Measurements from ENCODE around the gene CFAP221. TPM values are rescaled to one million over a fixed set of nuclear protein-coding genes. Genes with fewer than 3 reads are reported as not detected.

CFAP221 gene
- total RNA-seq, 2 experiments from 2014 or later, result not detected

GRCh38 chr2:119696494-119697030 lies 152.3 kb downstream of the CFAP221 start:
- no TSS peak for BruUV-seq (replicated peaks)
- H3K4me2 ChIP-seq (ENCODE audit: low read length), result peak overlapping the region; percentile 76
- CTCF ChIA-PET (ENCODE audit: unreplicated experiment), result interaction anchor here (1.3 kb wide), 1 partner anchor 480 kb away, joined by 3 read pairs; no protein-coding TSS in a partner anchor
- TF ChIP-seq EZH2phosphoT487 (IDR thresholded peaks at IDR 0.05; ENCODE audit: borderline replicate concordance, low read depth, low read length), result no peak
- TF ChIP-seq, protein P1, sequence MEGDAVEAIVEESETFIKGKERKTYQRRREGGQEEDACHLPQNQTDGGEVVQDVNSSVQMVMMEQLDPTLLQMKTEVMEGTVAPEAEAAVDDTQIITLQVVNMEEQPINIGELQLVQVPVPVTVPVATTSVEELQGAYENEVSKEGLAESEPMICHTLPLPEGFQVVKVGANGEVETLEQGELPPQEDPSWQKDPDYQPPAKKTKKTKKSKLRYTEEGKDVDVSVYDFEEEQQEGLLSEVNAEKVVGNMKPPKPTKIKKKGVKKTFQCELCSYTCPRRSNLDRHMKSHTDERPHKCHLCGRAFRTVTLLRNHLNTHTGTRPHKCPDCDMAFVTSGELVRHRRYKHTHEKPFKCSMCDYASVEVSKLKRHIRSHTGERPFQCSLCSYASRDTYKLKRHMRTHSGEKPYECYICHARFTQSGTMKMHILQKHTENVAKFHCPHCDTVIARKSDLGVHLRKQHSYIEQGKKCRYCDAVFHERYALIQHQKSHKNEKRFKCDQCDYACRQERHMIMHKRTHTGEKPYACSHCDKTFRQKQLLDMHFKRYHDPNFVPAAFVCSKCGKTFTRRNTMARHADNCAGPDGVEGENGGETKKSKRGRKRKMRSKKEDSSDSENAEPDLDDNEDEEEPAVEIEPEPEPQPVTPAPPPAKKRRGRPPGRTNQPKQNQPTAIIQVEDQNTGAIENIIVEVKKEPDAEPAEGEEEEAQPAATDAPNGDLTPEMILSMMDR (conservative IDR thresholded peaks at IDR 0.05; ENCODE audit: low read length), result no peak
- POLR2A ChIA-PET, result interaction anchor here (0.6 to 1.5 kb wide), 3 partner anchors 18 to 349 kb away, joined by 5 to 10 read pairs (median 9); partner anchors contain the start of gene TMEM177
- H4K20me1 ChIP-seq (ENCODE audit: insufficient read depth, low read length), result no peaks in the 10 kb centered on the region
- DNase-seq (ENCODE audit: low spot score), result peak; percentile 26
- peak overlapping the region; percentile 89 for H3K27ac ChIP-seq (ENCODE audit: low read depth, low read length, poor library complexity, severe bottlenecking)
- H3K36me3 ChIP-seq (ENCODE audit: insufficient read depth, low read length), result no peaks in the 10 kb centered on the region
- no peaks in the 10 kb centered on the region for H3K9me3 ChIP-seq (ENCODE audit: low read length)
- intact Hi-C loops (cut with micrococcal nuclease; ENCODE audit: unreplicated experiment), result loop anchor here (1.0 to 5.0 kb wide), 3 partner anchors 17 to 316 kb away; partner anchors contain the start of genes EPB41L5 and TMEM177
- no peak overlapping the region; the same call in 1 of the 2 replicates for H2AFZ ChIP-seq (ENCODE audit: low read length)
- no peaks in the 10 kb centered on the region for H3K9me2 ChIP-seq (ENCODE audit: insufficient read depth, low read length)
- H3K4me1 ChIP-seq (ENCODE audit: insufficient read depth, low read length, poor library complexity, severe bottlenecking), result peaks cover 47% of the 10 kb centered on the region
- no peaks in the 10 kb centered on the region for H3K79me2 ChIP-seq (ENCODE audit: insufficient read depth, low read depth, low read length)
- peak overlapping the region; percentile 49 for H3K4me3 ChIP-seq (ENCODE audit: low read depth, low read length, poor library complexity, severe bottlenecking)

GRCh38 chr2:119697290-119698020 lies 153.2 kb downstream of the CFAP221 start:
- Histone ChIP-seq H3K4me3 (ENCODE audit: low read depth, low read length, poor library complexity, severe bottlenecking) (peak overlapping the region; percentile 49), H3K27ac (ENCODE audit: low read depth, low read length, poor library complexity, severe bottlenecking) (peak overlapping the region; percentile 89), H3K36me3 (ENCODE audit: insufficient read depth, low read length) (no peaks in the 10 kb centered on the region), H3K9me3 (ENCODE audit: low read length) (no peaks in the 10 kb centered on the region), H3K9me2 (ENCODE audit: insufficient read depth, low read length) (no peaks in the 10 kb centered on the region), H3K79me2 (ENCODE audit: insufficient read depth, low read depth, low read length) (no peaks in the 10 kb centered on the region), H2AFZ (ENCODE audit: low read length) (peak overlapping the region; percentile 55; the same call in 1 of the 2 replicates), H3K4me2 (ENCODE audit: low read length) (peak overlapping the region; percentile 76), H4K20me1 (ENCODE audit: insufficient read depth, low read length) (no peaks in the 10 kb centered on the region), H3K4me1 (ENCODE audit: insufficient read depth, low read length, poor library complexity, severe bottlenecking) (peaks cover 47% of the 10 kb centered on the region)
- ChIA-PET CTCF (ENCODE audit: unreplicated experiment) (interaction anchor here (1.0 to 1.3 kb wide), 2 partner anchors 478 to 479 kb away, joined by 3 read pairs; no protein-coding TSS in a partner anchor), POLR2A (interaction anchor here (0.6 to 1.5 kb wide), 3 partner anchors 16 to 350 kb away, joined by 3 to 9 read pairs (median 5); partner anchors contain the start of gene TMEM177)
- DNase-seq (ENCODE audit: low spot score), result peak; percentile 87
- TF ChIP-seq EZH2phosphoT487 (IDR thresholded peaks at IDR 0.05; ENCODE audit: borderline replicate concordance, low read depth, low read length), result no peak
- intact Hi-C loops (cut with micrococcal nuclease; ENCODE audit: unreplicated experiment), result loop anchor here (1.0 to 5.0 kb wide), 3 partner anchors 18 to 315 kb away; partner anchors contain the start of genes EPB41L5 and TMEM177
- no TSS peak for BruUV-seq (replicated peaks)

DNA sequence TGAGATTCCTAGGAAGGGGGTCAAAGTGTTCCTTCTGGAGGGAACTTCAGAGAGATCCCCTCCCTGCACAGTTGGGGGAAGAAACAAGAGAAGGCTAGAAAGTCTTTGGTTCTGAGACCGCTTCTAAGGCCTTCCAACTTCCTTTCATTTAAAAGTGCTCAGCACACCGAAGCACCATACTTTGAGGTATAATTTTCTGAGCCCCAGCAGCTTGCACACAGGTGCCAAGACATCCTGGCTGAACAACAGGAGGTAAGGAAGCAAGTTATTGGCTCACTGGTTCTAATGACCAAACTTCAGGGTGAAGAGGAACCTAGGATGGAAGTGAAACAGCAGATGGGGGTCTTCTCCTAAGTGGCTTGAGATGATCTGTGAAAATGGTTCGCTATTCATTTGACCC lies 154.0 kb downstream of the CFAP221 start:
- no peaks in the 10 kb centered on the region for H3K9me2 ChIP-seq (ENCODE audit: insufficient read depth, low read length)
- POLR2A ChIA-PET, result interaction anchor here (0.7 to 1.5 kb wide), 2 partner anchors 17 to 20 kb away, joined by 3 to 9 read pairs; partner anchors contain the start of gene TMEM177
- peak overlapping the region; percentile 76 for H3K4me2 ChIP-seq (ENCODE audit: low read length)
- DNase-seq (ENCODE audit: low spot score), result peak; percentile 73
- H4K20me1 ChIP-seq (ENCODE audit: insufficient read depth, low read length), result no peaks in the 10 kb centered on the region
- no peaks in the 10 kb centered on the region for H3K79me2 ChIP-seq (ENCODE audit: insufficient read depth, low read depth, low read length)
- no peaks in the 10 kb centered on the region for H3K36me3 ChIP-seq (ENCODE audit: insufficient read depth, low read length)
- no TSS peak for BruUV-seq (replicated peaks)
- H3K4me3 ChIP-seq (ENCODE audit: low read depth, low read length, poor library complexity, severe bottlenecking), result peak overlapping the region; percentile 49
- peak overlapping the region; percentile 55; the same call in 1 of the 2 replicates for H2AFZ ChIP-seq (ENCODE audit: low read length)
- TF ChIP-seq, protein P1 (conservative IDR thresholded peaks at IDR 0.05; ENCODE audit: low read length), result no peak
- no peak for TF ChIP-seq EZH2phosphoT487 (IDR thresholded peaks at IDR 0.05; ENCODE audit: borderline replicate concordance, low read depth, low read length)
- H3K4me1 ChIP-seq (ENCODE audit: insufficient read depth, low read length, poor library complexity, severe bottlenecking), result peaks cover 47% of the 10 kb centered on the region
- CTCF ChIA-PET (ENCODE audit: unreplicated experiment), result interaction anchor here (1.0 kb wide), 1 partner anchor 477 kb away, joined by 3 read pairs; no protein-coding TSS in a partner anchor
- intact Hi-C loops (cut with micrococcal nuclease; ENCODE audit: unreplicated experiment), result loop anchor here (5.0 kb wide), 2 partner anchors 56 to 314 kb away; partner anchors contain the start of gene EPB41L5
- peak overlapping the region; percentile 89 for H3K27ac ChIP-seq (ENCODE audit: low read depth, low read length, poor library complexity, severe bottlenecking)
- H3K9me3 ChIP-seq (ENCODE audit: low read length), result no peaks in the 10 kb centered on the region
